SK-N-SH treated with all-trans-retinoic acid at 6 μM for 48 hours (cell line): ENCODE measurements around the gene CEP57L1.

Source experiments
- ATAC-seq: fragments of 200-7000 bp; cut with Tn5 transposase; 3 replicates; pipeline ENCODE4 v1.9.1; 2020; ENCODE audit warnings: mild to moderate bottlenecking, moderate library complexity
- BACH2 ChIP-seq: fragments of 250-450 bp; sonication (Bioruptor Pico); IDR thresholded peaks from 2 replicates; pipeline ENCODE4 v1.9.0; 2021; ENCODE audit warnings: mild to moderate bottlenecking, borderline replicate concordance
- CREB5 ChIP-seq: fragments of 250-450 bp; sonication (Bioruptor Pico); IDR thresholded peaks from 2 replicates; pipeline ENCODE4 v1.5.1; 2020; ENCODE audit warnings: low read depth, mild to moderate bottlenecking, moderate library complexity
- CSDC2 ChIP-seq: fragments of 250-450 bp; sonication (Bioruptor Pico); IDR thresholded peaks from 2 replicates; pipeline ENCODE4 v1.5.0; 2020; ENCODE audit warnings: mild to moderate bottlenecking, moderate library complexity
- CSRNP3 ChIP-seq: fragments of 250-450 bp; sonication (Bioruptor Pico); IDR thresholded peaks from 2 replicates; pipeline ENCODE4 v1.5.1; 2021; ENCODE audit warnings: mild to moderate bottlenecking, moderate library complexity
- GLIS3 ChIP-seq: fragments of 250-450 bp; sonication (Bioruptor Pico); IDR thresholded peaks from 2 replicates; pipeline ENCODE4 v1.5.0; 2020; ENCODE audit warnings: mild to moderate bottlenecking, moderate library complexity
- ISL1 ChIP-seq: fragments of 250-450 bp; sonication (Bioruptor Pico); IDR thresholded peaks from 2 replicates; pipeline ENCODE4 v2.1.2; 2022; ENCODE audit warnings: mild to moderate bottlenecking, moderate library complexity
- POU6F1 ChIP-seq: fragments of 250-450 bp; sonication (Bioruptor Pico); IDR thresholded peaks from 2 replicates; pipeline ENCODE4 v1.8.0; 2021; ENCODE audit warnings: low read depth, mild to moderate bottlenecking, moderate library complexity, borderline replicate concordance
- RARB ChIP-seq: fragments of 250-450 bp; sonication (Bioruptor Pico); IDR thresholded peaks from 2 replicates; pipeline ENCODE4 v1.8.0; 2021; ENCODE audit warnings: mild to moderate bottlenecking, moderate library complexity
- SNAI2 ChIP-seq: fragments of 250-450 bp; sonication (Bioruptor Pico); IDR thresholded peaks from 2 replicates; pipeline ENCODE4 v1.5.0; 2020; ENCODE audit warnings: mild to moderate bottlenecking, moderate library complexity
- TCF4 ChIP-seq: fragments of 250-450 bp; sonication (Bioruptor Pico); IDR thresholded peaks from 2 replicates; pipeline ENCODE4 v1.8.0; 2021; ENCODE audit warnings: mild to moderate bottlenecking, moderate library complexity, borderline replicate concordance
- TOX ChIP-seq: fragments of 250-450 bp; sonication (Bioruptor Pico); IDR thresholded peaks from 2 replicates; pipeline ENCODE4 v1.8.0; 2021; ENCODE audit warnings: mild to moderate bottlenecking, moderate library complexity, borderline replicate concordance
- TSHZ2 ChIP-seq: fragments of 250-450 bp; sonication (Bioruptor Pico); IDR thresholded peaks from 2 replicates; pipeline ENCODE4 v1.5.0; 2020; ENCODE audit warnings: mild to moderate bottlenecking, moderate library complexity
- ZC3H10 ChIP-seq: fragments of 250-450 bp; sonication (Bioruptor Pico); IDR thresholded peaks from 2 replicates; pipeline ENCODE4 v1.5.1; 2021; ENCODE audit warnings: mild to moderate bottlenecking, moderate library complexity
- ZFP3 ChIP-seq: fragments of 250-450 bp; sonication (Bioruptor Pico); IDR thresholded peaks from 2 replicates; pipeline ENCODE4 v1.5.0; 2020; ENCODE audit warnings: mild to moderate bottlenecking, moderate library complexity
- ZFP30 ChIP-seq: fragments of 450-650 bp; formaldehyde crosslinking; IDR thresholded peaks from 2 replicates; pipeline ENCODE4 v1.5.0; 2022; ENCODE audit warnings: mild to moderate bottlenecking, moderate library complexity
- ZNF565 ChIP-seq: fragments of 450-650 bp; formaldehyde crosslinking; conservative IDR thresholded peaks from 2 replicates; pipeline ENCODE4 v1.5.0; 2020; ENCODE audit warnings: low read depth, mild to moderate bottlenecking, moderate library complexity
- ZNF70 ChIP-seq: fragments of 450-650 bp; formaldehyde crosslinking; IDR thresholded peaks from 2 replicates; pipeline ENCODE4 v1.5.0; 2020; ENCODE audit warnings: mild to moderate bottlenecking, moderate library complexity

CEP57L1 gene

GRCh38 chr6:109074133-109074415 lies 21.2 kb upstream of the CEP57L1 start:
- TF ChIP-seq BACH2 (CRISPR knock-in tag) (no peak), ZNF565 (CRISPR knock-in tag) (no peak), TCF4 (CRISPR knock-in tag) (no peak), ZNF70 (CRISPR knock-in tag) (no peak), ZFP30 (no peak), ZC3H10 (CRISPR knock-in tag) (no peak), POU6F1 (CRISPR knock-in tag) (no peak), SNAI2 (CRISPR knock-in tag) (no peak), CREB5 (no peak), CSRNP3 (no peak), ZFP3 (no peak), GLIS3 (CRISPR knock-in tag) (no peak), TOX (CRISPR knock-in tag) (no peak), CSDC2 (no peak), TSHZ2 (CRISPR knock-in tag) (no peak)
- no peak for ATAC-seq

GRCh38 chr6:109075934-109076333 lies 19.4 kb upstream of the CEP57L1 start:
- peak; percentile 84 for ATAC-seq
- no peak for TF ChIP-seq BACH2 (CRISPR knock-in tag)
- peak; percentile 52; the same call in 1 of the 2 replicates for TF ChIP-seq ZNF70 (CRISPR knock-in tag)
- TF ChIP-seq, all 23 proteins: peak for 1

- ATAC-seq, result no peak
- TF ChIP-seq POU6F1 (CRISPR knock-in tag) (no peak), ISL1 (CRISPR knock-in tag) (no peak), RARB (CRISPR knock-in tag) (no peak), CSDC2 (no peak)
These were observed 18.9 kb upstream of the CEP57L1 start for GRCh38 chr6:109076377-109076776.

GRCh38 chr6:109079981-109080380 lies 15.3 kb upstream of the CEP57L1 start:
- ATAC-seq, result no peak
- no peak for TF ChIP-seq ZNF70 (CRISPR knock-in tag)
- TF ChIP-seq ZNF565 (CRISPR knock-in tag), result no peak
- TF ChIP-seq POU6F1 (CRISPR knock-in tag), result no peak
- no peak for TF ChIP-seq SNAI2 (CRISPR knock-in tag)
- no peak for TF ChIP-seq ZC3H10 (CRISPR knock-in tag)
- TF ChIP-seq ZFP3, result no peak
- no peak for TF ChIP-seq ISL1 (CRISPR knock-in tag)
- TF ChIP-seq CSDC2, result no peak
